Inflammatory macrophage (primary cell): ENCODE results near the gene IGDCC3.

ENCODE experiments used
- DNase-seq, 2 donors: peaks; one replicate each; pipeline ENCODE4 v3.0.0-alpha.2; 2020 to 2022

The IGDCC3 gene

GRCh38 chr15:65285291-65286068 lies 92.3 kb downstream of the IGDCC3 start:
- DNase-seq = no peak

- DNase-seq = no peak
Observed at GRCh38 chr15:65278480-65278879, 99.3 kb downstream of the IGDCC3 start.
